Neural progenitor cell (in vitro differentiated cells): Measurements from ENCODE around the gene CEND1.

Experiments used
- CTCF ChIP-seq: fragments of 200-600 bp; sonication (generic); IDR thresholded peaks from 2 replicates; pipeline ENCODE4 v1.5.1; 2017; ENCODE audit warnings: antibody characterized with exemption, mild to moderate bottlenecking
- EZH2 ChIP-seq: fragments of 200-600 bp; sonication (generic); IDR thresholded peaks from 2 replicates; pipeline ENCODE4 v1.6.1; 2017; ENCODE audit warnings: antibody characterized with exemption, mild to moderate bottlenecking, moderate library complexity
- EZH2phosphoT487 ChIP-seq: fragments of 200-600 bp; sonication (generic); IDR thresholded peaks from 2 replicates; pipeline ENCODE4 v1.6.1; 2017; ENCODE audit warnings: antibody characterized with exemption

GRCh38 chr11:832529-833113 is 42.7 kb upstream of the CEND1 start, which contains the start of gene CD151:
- TF ChIP-seq EZH2phosphoT487 (no peak), CTCF (no peak), EZH2 (no peak)
